ENCODE measurements around the gene TAF11L3.
"Not testable (repeated sequence)": the region's sequence is repeated elsewhere in the genome, so short reads cannot be mapped to it uniquely, and the experiment has no call there.

DNA sequence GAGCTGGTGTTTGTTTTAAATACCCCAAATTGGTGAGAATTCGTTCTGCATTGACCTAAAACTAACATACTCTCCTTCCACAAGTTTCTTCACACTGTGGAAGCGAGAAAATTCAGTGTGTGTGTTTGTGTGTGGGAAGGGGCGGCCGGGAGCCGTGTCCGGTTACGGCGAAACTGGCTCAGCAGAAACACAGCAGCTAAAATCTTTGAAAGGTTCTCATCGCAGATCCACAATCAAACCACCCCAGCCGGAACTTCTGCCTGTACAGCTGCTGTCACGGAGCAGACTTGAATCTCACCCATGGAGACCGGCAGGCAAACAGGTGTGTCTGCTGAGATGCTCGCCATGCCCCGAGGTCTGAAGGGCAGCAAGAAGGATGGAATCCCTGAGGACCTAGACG is at the start of gene TAF11L3:
- TF ChIP-seq, protein P1, sequence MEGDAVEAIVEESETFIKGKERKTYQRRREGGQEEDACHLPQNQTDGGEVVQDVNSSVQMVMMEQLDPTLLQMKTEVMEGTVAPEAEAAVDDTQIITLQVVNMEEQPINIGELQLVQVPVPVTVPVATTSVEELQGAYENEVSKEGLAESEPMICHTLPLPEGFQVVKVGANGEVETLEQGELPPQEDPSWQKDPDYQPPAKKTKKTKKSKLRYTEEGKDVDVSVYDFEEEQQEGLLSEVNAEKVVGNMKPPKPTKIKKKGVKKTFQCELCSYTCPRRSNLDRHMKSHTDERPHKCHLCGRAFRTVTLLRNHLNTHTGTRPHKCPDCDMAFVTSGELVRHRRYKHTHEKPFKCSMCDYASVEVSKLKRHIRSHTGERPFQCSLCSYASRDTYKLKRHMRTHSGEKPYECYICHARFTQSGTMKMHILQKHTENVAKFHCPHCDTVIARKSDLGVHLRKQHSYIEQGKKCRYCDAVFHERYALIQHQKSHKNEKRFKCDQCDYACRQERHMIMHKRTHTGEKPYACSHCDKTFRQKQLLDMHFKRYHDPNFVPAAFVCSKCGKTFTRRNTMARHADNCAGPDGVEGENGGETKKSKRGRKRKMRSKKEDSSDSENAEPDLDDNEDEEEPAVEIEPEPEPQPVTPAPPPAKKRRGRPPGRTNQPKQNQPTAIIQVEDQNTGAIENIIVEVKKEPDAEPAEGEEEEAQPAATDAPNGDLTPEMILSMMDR (IDR thresholded peaks at IDR 0.05): not testable (repeated sequence)
- TF ChIP-seq POLR2AphosphoS5, POLR2A (IDR thresholded peaks at IDR 0.05): not testable (repeated sequence)

Measured in breast epithelium (tissue), 3 donors.